Parathyroid adenoma (tissue), 2 donors: Measurements from ENCODE around the gene RAB42.

Experiments
- H2AFZ ChIP-seq: fragments of 300-600 bp; sonication (generic); one replicate; pipeline ENCODE4 v1.7.0; 2017; ENCODE audit warnings: antibody characterized with exemption, mild to moderate bottlenecking
- H3K27ac ChIP-seq: fragments of 300-600 bp; sonication (generic); one replicate; pipeline ENCODE4 v1.7.0; 2017
- H3K27me3 ChIP-seq: fragments of 300-600 bp; sonication (generic); one replicate; pipeline ENCODE4 v1.7.0; 2017; ENCODE audit warnings: low read length; ENCODE audit not compliant: control insufficient read depth, insufficient read depth
- H3K36me3 ChIP-seq: fragments of 300-600 bp; sonication (generic); one replicate; pipeline ENCODE4 v1.7.0; 2017; ENCODE audit warnings: low read length; ENCODE audit not compliant: control insufficient read depth, insufficient read depth
- H3K4me1 ChIP-seq: fragments of 300-600 bp; sonication (generic); one replicate; pipeline ENCODE4 v1.7.0; 2017; ENCODE audit warnings: control low read depth
- H3K4me2 ChIP-seq: fragments of 300-600 bp; sonication (generic); one replicate; pipeline ENCODE4 v1.7.0; 2017; ENCODE audit warnings: low read length
- H3K4me3 ChIP-seq: fragments of 300-600 bp; sonication (generic); one replicate; pipeline ENCODE4 v1.7.0; 2017; ENCODE audit warnings: low read depth, low read length
- H3K79me2 ChIP-seq: fragments of 300-600 bp; sonication (generic); one replicate; pipeline ENCODE4 v1.7.0; 2017; ENCODE audit warnings: control low read depth
- H3K9ac ChIP-seq: fragments of 300-600 bp; sonication (generic); one replicate; pipeline ENCODE4 v1.7.0; 2017; ENCODE audit warnings: mild to moderate bottlenecking
- H3K9me3 ChIP-seq: fragments of 300-600 bp; sonication (generic); one replicate; pipeline ENCODE4 v1.7.0; 2017; ENCODE audit warnings: low read length; ENCODE audit not compliant: control insufficient read depth
- CTCF ChIP-seq: fragments of 300-600 bp; sonication (generic); IDR thresholded peaks from one replicate; pipeline ENCODE4 v1.7.0; 2017; ENCODE audit warnings: antibody characterized with exemption, mild to moderate bottlenecking
- donor health status: primary hyperparathyroidism.

RAB42 gene

GRCh38 chr1:28577052-28577678 lies 14.9 kb upstream of the RAB42 start:
- no peak overlapping the region for H3K9ac ChIP-seq
- no peaks in the 10 kb centered on the region for H3K79me2 ChIP-seq
- H3K27ac ChIP-seq, result no peak overlapping the region
- no peak for TF ChIP-seq CTCF
- H3K27me3 ChIP-seq, result no peaks in the 10 kb centered on the region
- H3K9me3 ChIP-seq, result no peaks in the 10 kb centered on the region
- H3K4me1 ChIP-seq, result no peaks in the 10 kb centered on the region
- H3K4me2 ChIP-seq, result no peak overlapping the region
- no peaks in the 10 kb centered on the region for H3K36me3 ChIP-seq
- no peak overlapping the region for H3K4me3 ChIP-seq
- no peak overlapping the region for H2AFZ ChIP-seq

GRCh38 chr1:28577738-28578536 lies 14.1 kb upstream of the RAB42 start:
- Histone ChIP-seq H3K4me1 (no peaks in the 10 kb centered on the region), H3K4me3 (no peak overlapping the region), H3K9me3 (no peaks in the 10 kb centered on the region), H3K4me2 (no peak overlapping the region), H3K79me2 (no peaks in the 10 kb centered on the region), H2AFZ (no peak overlapping the region), H3K27ac (no peak overlapping the region), H3K27me3 (no peaks in the 10 kb centered on the region), H3K9ac (no peak overlapping the region), H3K36me3 (no peaks in the 10 kb centered on the region)
- TF ChIP-seq CTCF, result no peak

GRCh38 chr1:28578696-28579218 lies 13.3 kb upstream of the RAB42 start:
- H3K36me3 ChIP-seq, result no peaks in the 10 kb centered on the region
- no peak overlapping the region for H3K9ac ChIP-seq
- H3K4me1 ChIP-seq, result no peaks in the 10 kb centered on the region
- H3K79me2 ChIP-seq, result no peaks in the 10 kb centered on the region
- no peaks in the 10 kb centered on the region for H3K9me3 ChIP-seq
- H3K4me2 ChIP-seq, result no peak overlapping the region
- TF ChIP-seq CTCF, result no peak
- no peak overlapping the region for H3K4me3 ChIP-seq
- no peak overlapping the region for H3K27ac ChIP-seq
- no peaks in the 10 kb centered on the region for H3K27me3 ChIP-seq
- no peak overlapping the region for H2AFZ ChIP-seq

GRCh38 chr1:28579401-28579800 lies 12.7 kb upstream of the RAB42 start:
- H3K27ac ChIP-seq, result no peak overlapping the region
- no peaks in the 10 kb centered on the region for H3K9me3 ChIP-seq
- no peak for TF ChIP-seq CTCF
- no peaks in the 10 kb centered on the region for H3K4me1 ChIP-seq
- H3K4me3 ChIP-seq, result no peak overlapping the region
- no peak overlapping the region for H3K9ac ChIP-seq
- no peak overlapping the region for H2AFZ ChIP-seq
- no peaks in the 10 kb centered on the region for H3K36me3 ChIP-seq
- H3K4me2 ChIP-seq, result no peak overlapping the region
- no peaks in the 10 kb centered on the region for H3K27me3 ChIP-seq
- H3K79me2 ChIP-seq, result no peaks in the 10 kb centered on the region
